GM18502 (cell line): ENCODE results near the gene NPC1.
A peak's percentile ranks its signal among the peaks of the same experiment; 100 is the strongest.

Source experiments
- ATAC-seq: cut with Tn5 transposase; IDR thresholded peaks from one replicate; pipeline ENCODE4 v1.9.1; 2021; ENCODE audit warnings: mild to moderate bottlenecking; ENCODE audit not compliant: unreplicated experiment, poor library complexity

Gene NPC1

GRCh38 chr18:23612434-23613090, 26.3 kb upstream of the NPC1 start:
- no peak for ATAC-seq

- ATAC-seq = no peak
Measured at GRCh38 chr18:23609390-23610023, 23.2 kb upstream of the NPC1 start.

DNA sequence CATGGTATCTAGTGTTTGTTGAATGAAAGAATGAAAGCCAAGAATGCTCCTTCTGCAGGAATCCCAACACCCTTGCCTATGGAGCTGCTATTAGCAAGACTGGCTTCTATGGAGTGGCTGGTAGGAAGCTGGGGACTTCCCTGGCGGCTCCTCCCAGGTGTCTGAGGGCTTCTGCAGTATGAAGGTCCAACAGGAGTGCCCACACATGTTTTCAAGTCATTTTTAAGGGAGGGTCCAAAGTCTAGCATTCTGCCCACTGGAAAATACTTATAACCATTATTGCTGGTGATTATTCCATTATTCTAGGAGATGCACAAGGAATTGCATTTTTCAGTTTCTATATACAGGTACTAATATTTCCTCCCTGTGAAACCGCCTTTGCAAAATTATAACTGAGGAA, 21.9 kb upstream of the NPC1 start:
- no peak for ATAC-seq

GRCh38 chr18:23605941-23606340, 19.6 kb upstream of the NPC1 start:
- no peak for ATAC-seq

DNA sequence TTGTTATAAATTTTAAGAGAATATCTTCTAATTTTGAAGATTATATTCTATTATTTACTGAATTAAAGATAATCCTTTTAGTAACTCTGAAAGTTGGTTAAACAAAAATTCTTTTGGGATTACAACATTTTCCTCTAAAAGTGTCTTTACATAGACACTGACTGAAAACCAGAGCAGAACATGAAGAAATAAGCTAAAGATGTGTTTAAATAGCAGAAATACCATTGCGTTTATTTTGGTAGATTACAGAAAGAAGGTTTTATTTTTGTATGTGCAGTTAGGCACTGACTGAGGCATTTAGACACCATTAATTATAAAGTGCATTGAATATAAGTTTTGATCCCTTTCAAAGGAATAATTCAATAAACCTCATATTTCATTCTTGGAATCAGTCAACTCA, 13.5 kb upstream of the NPC1 start:
- no peak for ATAC-seq

DNA sequence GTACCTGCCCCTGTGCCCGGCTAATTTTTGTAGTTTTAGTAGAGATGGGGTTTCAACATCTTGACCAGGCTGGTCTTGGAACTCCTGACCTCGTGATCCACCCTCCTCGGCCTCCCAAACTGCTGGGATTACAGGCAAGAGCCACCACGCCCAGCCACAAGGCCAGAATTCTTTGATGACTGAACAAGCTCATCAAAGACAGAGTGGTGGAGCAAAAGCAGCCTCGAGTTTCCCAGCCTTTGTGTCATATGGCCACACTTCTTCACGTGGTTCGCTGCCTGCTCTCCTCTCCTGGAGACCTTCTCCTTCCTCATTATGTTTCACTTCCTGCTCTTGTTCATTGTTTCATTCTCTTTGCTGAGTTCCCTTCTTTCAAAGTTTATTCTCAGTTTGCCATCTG, 9.9 kb upstream of the NPC1 start:
- no peak for ATAC-seq

GRCh38 chr18:23595591-23595990, 9.3 kb upstream of the NPC1 start:
- no peak for ATAC-seq

GRCh38 chr18:23593720-23594119, 7.4 kb upstream of the NPC1 start:
- ATAC-seq = no peak

- ATAC-seq = no peak
Measured at GRCh38 chr18:23592911-23593310, 6.6 kb upstream of the NPC1 start.

DNA sequence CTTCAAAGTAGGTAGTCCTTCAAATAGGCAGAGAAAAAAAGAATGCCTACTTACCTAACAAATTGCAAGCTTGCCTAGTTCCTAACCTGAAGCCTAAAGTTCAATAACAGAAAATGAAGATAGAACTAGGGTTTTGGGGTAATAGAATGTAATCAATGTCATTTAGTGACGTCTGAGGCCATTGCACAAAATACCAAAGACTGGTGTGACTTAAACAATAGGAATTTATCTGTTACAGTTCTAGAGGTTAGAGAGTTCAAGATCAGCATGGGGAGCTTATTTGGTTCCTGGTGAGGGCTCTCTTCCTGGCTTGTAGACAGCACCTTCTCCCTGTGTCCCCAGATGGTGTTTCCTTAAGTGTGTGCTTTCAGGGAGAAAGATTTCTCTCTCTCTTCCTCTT, 4.7 kb upstream of the NPC1 start:
- no peak for ATAC-seq

DNA sequence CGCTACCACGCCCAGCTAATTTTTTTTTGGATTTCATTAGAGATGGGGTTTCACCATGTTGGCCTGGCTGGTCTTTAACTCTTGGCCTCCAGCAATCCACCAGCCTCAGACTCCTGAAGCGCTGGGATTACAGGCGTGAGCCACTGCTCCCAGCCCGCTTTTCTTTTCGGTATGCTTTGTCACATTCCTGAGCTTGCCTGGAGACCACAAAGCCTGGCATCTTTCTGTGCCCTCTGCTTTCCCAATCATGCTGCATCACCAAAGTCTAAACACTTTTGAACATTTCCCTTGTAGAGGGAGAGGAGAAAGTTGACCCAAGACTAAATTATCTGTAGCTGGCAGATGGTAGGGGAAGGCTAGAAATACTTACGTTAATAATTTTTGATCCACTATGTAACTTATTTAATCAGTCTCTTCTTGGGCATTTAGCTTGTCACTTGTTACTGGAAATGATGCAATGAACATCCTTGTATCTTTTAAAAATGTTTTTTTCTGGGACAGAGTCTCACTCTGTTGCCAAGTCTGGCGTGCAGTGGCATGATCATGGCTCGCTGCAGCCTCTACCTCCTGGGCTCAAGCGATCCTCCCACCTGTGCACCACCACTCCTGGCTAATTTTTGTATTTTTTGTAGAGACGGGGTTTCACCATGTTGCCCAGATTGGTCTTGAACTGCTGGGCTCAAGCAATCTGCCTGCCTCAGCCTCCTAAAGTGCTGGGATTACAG, 2.7 kb upstream of the NPC1 start:
- no peak for ATAC-seq

GRCh38 chr18:23587220-23587642, 925 bp upstream of the NPC1 start:
- ATAC-seq = no peak

GRCh38 chr18:23585897-23586248, 433 bp downstream of the NPC1 start:
- ATAC-seq = peak; percentile 28

DNA sequence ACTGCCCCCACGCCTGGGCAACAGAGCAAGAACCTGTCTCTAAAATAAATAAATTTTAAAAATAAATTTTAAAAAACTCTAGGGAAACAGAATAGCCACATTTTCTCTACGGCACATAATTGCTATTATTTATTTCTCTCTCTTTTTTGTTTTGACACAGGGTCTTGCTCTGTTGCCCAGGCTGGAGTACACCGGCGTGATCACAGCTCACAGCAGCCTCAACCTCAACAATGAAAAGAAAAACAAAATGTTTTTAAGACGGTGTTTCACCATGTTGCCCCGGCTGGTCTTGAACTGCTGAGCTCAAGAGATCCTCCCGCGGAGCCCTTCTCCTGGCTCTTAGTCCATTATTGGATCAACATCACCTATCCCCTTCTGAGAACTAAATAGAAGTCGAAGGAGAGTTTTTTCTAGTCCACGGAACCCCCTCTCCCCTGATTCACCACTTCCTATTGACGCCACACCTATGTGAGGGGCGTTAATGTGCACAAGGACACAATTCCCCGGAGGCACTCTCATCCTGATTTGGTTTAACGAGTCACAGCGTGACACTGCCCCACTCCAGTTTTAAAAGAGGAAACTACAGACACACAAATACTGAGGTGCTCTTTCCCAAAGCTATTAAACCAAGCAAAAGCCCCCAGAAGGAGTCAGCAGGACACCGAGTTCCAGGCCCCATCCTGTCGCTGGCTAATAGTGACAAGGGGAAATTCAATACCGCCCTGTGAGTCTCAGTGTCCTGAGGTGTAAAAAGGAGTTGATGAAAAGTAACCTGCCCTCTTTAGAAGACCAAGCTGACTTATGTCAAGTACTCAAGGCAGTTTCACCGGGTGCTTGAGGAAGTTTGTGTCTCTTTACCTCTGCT, 1.1 kb downstream of the NPC1 start:
- no peak for ATAC-seq

- no peak for ATAC-seq
Measured at GRCh38 chr18:23584019-23584983, 2.0 kb downstream of the NPC1 start.

DNA sequence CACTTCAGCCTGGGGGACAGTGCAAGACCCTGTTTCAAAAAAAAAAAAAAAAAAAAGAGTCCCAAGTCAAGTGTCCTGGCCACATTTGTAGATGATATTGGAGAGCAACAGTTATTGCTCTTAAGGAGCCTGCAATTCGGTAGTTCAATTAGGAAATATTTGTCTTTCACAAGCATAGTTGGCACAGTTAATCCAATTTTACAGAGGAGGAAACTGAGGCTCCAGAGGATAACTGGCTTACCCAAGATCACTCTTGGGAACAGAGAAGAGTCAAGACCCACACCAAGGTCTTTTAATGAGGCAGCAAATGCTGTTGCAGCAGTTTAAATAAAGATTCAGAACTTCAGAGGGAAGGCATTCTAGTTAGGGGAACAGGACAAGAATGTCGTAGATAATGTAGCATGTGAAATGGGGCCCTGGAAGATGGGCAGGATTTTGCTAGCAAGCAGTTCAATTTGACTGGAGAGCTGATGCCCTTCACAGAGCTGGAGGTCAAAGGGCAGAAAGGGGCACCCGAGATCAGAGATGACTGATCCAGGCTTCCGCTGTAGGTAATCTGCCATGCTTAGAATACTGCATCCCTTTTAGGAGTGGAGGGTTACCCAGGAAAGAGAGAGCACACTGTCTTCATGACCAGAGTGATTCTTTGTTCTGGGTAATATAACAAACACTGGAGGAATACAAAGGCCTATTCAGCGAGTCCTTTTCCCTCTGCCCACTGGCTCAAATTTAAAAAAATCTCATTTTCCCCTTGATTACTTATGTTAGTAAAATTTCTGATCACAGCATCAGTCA, 3.0 kb downstream of the NPC1 start:
- no peak for ATAC-seq

- ATAC-seq = no peak
Measured at GRCh38 chr18:23580677-23581367, 5.5 kb downstream of the NPC1 start.

DNA sequence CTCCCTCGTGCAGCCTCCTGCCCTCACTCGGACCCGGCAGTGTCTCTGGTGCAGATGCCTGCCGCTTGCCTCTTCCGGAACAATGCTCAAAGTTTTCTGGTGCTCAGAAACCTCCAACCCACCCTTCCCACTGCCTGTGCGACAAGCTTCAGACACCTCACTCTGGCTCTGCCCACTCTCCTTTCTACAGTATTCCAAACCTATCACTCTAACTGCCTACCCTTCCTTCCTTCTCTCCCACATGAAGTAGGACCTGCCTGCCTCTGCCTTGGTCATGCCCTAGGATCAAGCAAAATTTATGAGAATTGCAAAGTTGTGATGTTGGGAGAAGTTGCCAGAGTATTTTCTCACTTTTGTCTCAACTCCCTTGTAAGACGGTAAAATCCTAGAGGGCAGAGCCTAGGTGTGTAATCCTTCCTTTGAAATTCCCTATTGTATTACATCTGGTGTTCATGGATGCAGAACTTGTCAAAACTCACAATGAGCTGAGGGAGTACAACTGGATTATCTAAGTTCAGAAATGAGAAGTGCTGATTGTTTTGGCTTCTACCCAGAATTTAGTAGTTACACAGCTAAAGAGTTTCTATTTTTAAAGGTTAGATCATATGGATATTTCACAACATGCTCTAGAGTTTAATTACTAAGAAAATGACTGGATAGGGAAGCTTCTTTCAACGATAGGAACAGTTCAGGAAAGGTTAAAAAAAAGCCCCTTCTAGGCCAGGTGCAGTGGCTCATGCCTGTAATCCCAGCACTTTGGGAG, 7.2 kb downstream of the NPC1 start:
- no peak for ATAC-seq
